WTC11 (cell line): ENCODE measurements around the gene EIF2S3. TPM values are rescaled to one million over a fixed set of nuclear protein-coding genes. Genes with fewer than 3 reads are reported as not detected.
A peak's percentile ranks its signal among the peaks of the same experiment; 100 is the strongest.

Experiments
- ATAC-seq: fragments of 200-7000 bp; cut with Tn5 transposase; 2 replicates; pipeline ENCODE4 v1.10.0; 2021; ENCODE audit warnings: mild to moderate bottlenecking, moderate library complexity
- CTCF ChIA-PET: fragments of 300-600 bp; sonication (Branson Sonifier 250); formaldehyde crosslinking; loops from one replicate; lab custom pipeline; 2021; ENCODE audit warnings: antibody characterized with exemption; lab: Charles Lee
- POLR2A ChIA-PET: fragments of 350-600 bp; sonication (Branson Sonifier 250); formaldehyde crosslinking; loops from one replicate; lab custom pipeline; 2021; ENCODE audit warnings: antibody characterized with exemption; lab: Charles Lee
- DNase-seq: peaks from one replicate; pipeline ENCODE4 v3.0.0; 2021; ENCODE audit warnings: low spot score
- H3K27ac Mint-ChIP-seq: 2 replicates; pipeline ENCODE4 v1.8.0; 2021; ENCODE audit warnings: mixed read lengths
- H3K27me3 Mint-ChIP-seq: 2 replicates; pipeline ENCODE4 v1.8.0; 2021; ENCODE audit warnings: low read depth, mild to moderate bottlenecking, moderate library complexity, mixed read lengths
- H3K36me3 Mint-ChIP-seq: 2 replicates; pipeline ENCODE4 v1.8.0; 2021; ENCODE audit warnings: mixed read lengths
- H3K4me1 Mint-ChIP-seq: 2 replicates; pipeline ENCODE4 v1.8.0; 2022; ENCODE audit warnings: mixed read lengths
- H3K4me3 Mint-ChIP-seq: 2 replicates; pipeline ENCODE4 v1.8.0; 2021; ENCODE audit warnings: mild to moderate bottlenecking, moderate library complexity, mixed read lengths
- H3K9me3 Mint-ChIP-seq: 2 replicates; pipeline ENCODE4 v1.8.0; 2021; ENCODE audit warnings: mixed read lengths
- E2F5 ChIP-seq: sonication (generic); formaldehyde crosslinking; IDR thresholded peaks from 2 replicates; pipeline ENCODE4 v1.8.1; 2022; ENCODE audit warnings: mild to moderate bottlenecking, moderate library complexity, missing genetic modification reagents
- FOXP4 ChIP-seq: sonication (generic); formaldehyde crosslinking; IDR thresholded peaks from 2 replicates; pipeline ENCODE4 v1.8.0; 2022; ENCODE audit warnings: mild to moderate bottlenecking, missing genetic modification reagents
- IRF2 ChIP-seq: sonication (generic); formaldehyde crosslinking; IDR thresholded peaks from 2 replicates; pipeline ENCODE4 v1.8.0; 2022; ENCODE audit warnings: low read depth, missing genetic modification reagents, borderline replicate concordance
- JAZF1 ChIP-seq: fragments of 250-450 bp; sonication (Bioruptor Pico); IDR thresholded peaks from 2 replicates; pipeline ENCODE4 v1.9.0; 2021; ENCODE audit warnings: moderate library complexity, mild to moderate bottlenecking, inconsistent platforms
- JUN ChIP-seq: sonication (generic); formaldehyde crosslinking; IDR thresholded peaks from 2 replicates; pipeline ENCODE4 v1.8.0; 2023; ENCODE audit warnings: mild to moderate bottlenecking, missing genetic modification reagents
- MYBL2 ChIP-seq: sonication (generic); formaldehyde crosslinking; IDR thresholded peaks from 2 replicates; pipeline ENCODE4 v1.8.1; 2023; ENCODE audit warnings: mild to moderate bottlenecking, moderate library complexity, missing genetic modification reagents
- SMAD4 ChIP-seq: sonication (generic); formaldehyde crosslinking; IDR thresholded peaks from 2 replicates; pipeline ENCODE4 v1.8.0; 2022; ENCODE audit warnings: mild to moderate bottlenecking, missing genetic modification reagents
- SP1 ChIP-seq: sonication (generic); formaldehyde crosslinking; conservative IDR thresholded peaks from 2 replicates; pipeline ENCODE4 v1.8.1; 2022; ENCODE audit warnings: missing genetic modification reagents
- TEAD1 ChIP-seq: sonication (generic); formaldehyde crosslinking; IDR thresholded peaks from 2 replicates; pipeline ENCODE4 v1.8.0; 2022; ENCODE audit warnings: mild to moderate bottlenecking, missing genetic modification reagents
- ZNF121 ChIP-seq: sonication (generic); formaldehyde crosslinking; IDR thresholded peaks from 2 replicates; pipeline ENCODE4 v1.8.0; 2023; ENCODE audit warnings: missing genetic modification reagents
- ZNF232 ChIP-seq: sonication (generic); formaldehyde crosslinking; IDR thresholded peaks from 2 replicates; pipeline ENCODE4 v1.8.0; 2022; ENCODE audit warnings: mild to moderate bottlenecking, missing genetic modification reagents
- ZNF317 ChIP-seq: sonication (generic); formaldehyde crosslinking; IDR thresholded peaks from 2 replicates; pipeline ENCODE4 v1.8.1; 2023; ENCODE audit warnings: low read depth, mild to moderate bottlenecking, moderate library complexity, missing genetic modification reagents, borderline replicate concordance
- ZNF396 ChIP-seq: fragments of 250-450 bp; sonication (Bioruptor Pico); IDR thresholded peaks from 2 replicates; pipeline ENCODE4 v1.8.0; 2021; ENCODE audit warnings: mild to moderate bottlenecking, moderate library complexity, borderline replicate concordance
- ZNF512 ChIP-seq: sonication (generic); formaldehyde crosslinking; IDR thresholded peaks from 2 replicates; pipeline ENCODE4 v1.8.1; 2022; ENCODE audit warnings: missing genetic modification reagents, borderline replicate concordance
- total RNA-seq: library from RNA; stranded (reverse); gene quantifications from 3 replicates; pipeline ENCODE4 v1.2.3, GENCODE V29; 2021
- TF ChIP-seq, protein P1 (sequence below): sonication (generic); formaldehyde crosslinking; IDR thresholded peaks from 2 replicates; pipeline ENCODE4 v1.8.1; 2022; ENCODE audit warnings: low read depth, missing genetic modification reagents, borderline replicate concordance
- TF ChIP-seq, protein P2 (sequence below): fragments of 250-450 bp; sonication (Bioruptor Pico); IDR thresholded peaks from 2 replicates; pipeline ENCODE4 v1.8.0; 2021; ENCODE audit warnings: mild to moderate bottlenecking
- TF ChIP-seq, protein P3 (sequence below): fragments of 250-450 bp; sonication (Bioruptor Pico); conservative IDR thresholded peaks from 2 replicates; pipeline ENCODE4 v1.9.0; 2021; ENCODE audit warnings: mild to moderate bottlenecking

The EIF2S3 gene
- total RNA-seq, 1 experiment from 2014 or later: 299 TPM

- POLR2A ChIA-PET: no interaction called here
These were observed 27.0 kb downstream of the EIF2S3 start for GRCh38 chrX:24081661-24082154.

GRCh38 chrX:24082447-24082846 is 27.7 kb downstream of the EIF2S3 start:
- Mint-ChIP-seq H3K4me1 (peaks cover 3% of the 10 kb centered on the region; the same call in 1 of the 2 replicates), H3K27ac (no peak overlapping the region), H3K27me3 (no peaks in the 10 kb centered on the region), H3K9me3 (no peaks in the 10 kb centered on the region), H3K36me3 (peaks cover 5% of the 10 kb centered on the region), H3K4me3 (no peak overlapping the region)
- ChIA-PET POLR2A (no interaction called here), CTCF (interaction anchor here (0.9 to 1.5 kb wide), 5 partner anchors 8 to 222 kb away, joined by 3 to 7 read pairs (median 6); no protein-coding TSS in a partner anchor)
- ATAC-seq: no peak
- DNase-seq: no peak
- TF ChIP-seq ZNF396 (CRISPR knock-in tag) (no peak), ZNF232 (no peak), E2F5 (CRISPR knock-in tag) (no peak), JAZF1 (CRISPR knock-in tag) (no peak), SP1 (CRISPR knock-in tag) (no peak)

More at GRCh38 chrX:24081661-24082154, 27.0 kb downstream of the EIF2S3 start:
- peak; percentile 84 for ATAC-seq
- Mint-ChIP-seq H3K27ac (no peak overlapping the region), H3K27me3 (no peaks in the 10 kb centered on the region), H3K9me3 (no peaks in the 10 kb centered on the region), H3K4me3 (no peak overlapping the region), H3K36me3 (peaks cover 10% of the 10 kb centered on the region), H3K4me1 (peaks cover 3% of the 10 kb centered on the region; the same call in 1 of the 2 replicates)
- CTCF ChIA-PET: interaction anchor here (0.6 to 1.5 kb wide), 8 partner anchors 9 to 288 kb away, joined by 3 to 7 read pairs (median 4); no protein-coding TSS in a partner anchor
- DNase-seq: peak; percentile 56
- no peak for TF ChIP-seq TEAD1 (CRISPR knock-in tag)
- TF ChIP-seq MYBL2 (CRISPR knock-in tag): no peak
- TF ChIP-seq IRF2 (CRISPR knock-in tag): no peak
- TF ChIP-seq, protein P1, sequence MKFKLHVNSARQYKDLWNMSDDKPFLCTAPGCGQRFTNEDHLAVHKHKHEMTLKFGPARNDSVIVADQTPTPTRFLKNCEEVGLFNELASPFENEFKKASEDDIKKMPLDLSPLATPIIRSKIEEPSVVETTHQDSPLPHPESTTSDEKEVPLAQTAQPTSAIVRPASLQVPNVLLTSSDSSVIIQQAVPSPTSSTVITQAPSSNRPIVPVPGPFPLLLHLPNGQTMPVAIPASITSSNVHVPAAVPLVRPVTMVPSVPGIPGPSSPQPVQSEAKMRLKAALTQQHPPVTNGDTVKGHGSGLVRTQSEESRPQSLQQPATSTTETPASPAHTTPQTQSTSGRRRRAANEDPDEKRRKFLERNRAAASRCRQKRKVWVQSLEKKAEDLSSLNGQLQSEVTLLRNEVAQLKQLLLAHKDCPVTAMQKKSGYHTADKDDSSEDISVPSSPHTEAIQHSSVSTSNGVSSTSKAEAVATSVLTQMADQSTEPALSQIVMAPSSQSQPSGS (CRISPR knock-in tag): no peak
- TF ChIP-seq, protein P2, sequence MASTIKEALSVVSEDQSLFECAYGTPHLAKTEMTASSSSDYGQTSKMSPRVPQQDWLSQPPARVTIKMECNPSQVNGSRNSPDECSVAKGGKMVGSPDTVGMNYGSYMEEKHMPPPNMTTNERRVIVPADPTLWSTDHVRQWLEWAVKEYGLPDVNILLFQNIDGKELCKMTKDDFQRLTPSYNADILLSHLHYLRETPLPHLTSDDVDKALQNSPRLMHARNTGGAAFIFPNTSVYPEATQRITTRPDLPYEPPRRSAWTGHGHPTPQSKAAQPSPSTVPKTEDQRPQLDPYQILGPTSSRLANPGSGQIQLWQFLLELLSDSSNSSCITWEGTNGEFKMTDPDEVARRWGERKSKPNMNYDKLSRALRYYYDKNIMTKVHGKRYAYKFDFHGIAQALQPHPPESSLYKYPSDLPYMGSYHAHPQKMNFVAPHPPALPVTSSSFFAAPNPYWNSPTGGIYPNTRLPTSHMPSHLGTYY (CRISPR knock-in tag): no peak
- no peak for TF ChIP-seq FOXP4 (CRISPR knock-in tag)
- no peak for TF ChIP-seq ZNF121 (CRISPR knock-in tag)
- TF ChIP-seq SMAD4: no peak
- TF ChIP-seq ZNF317 (CRISPR knock-in tag): no peak
- no peak for TF ChIP-seq JAZF1 (CRISPR knock-in tag)
- TF ChIP-seq ZNF232: no peak
- no peak for TF ChIP-seq JUN
- TF ChIP-seq, protein P3, sequence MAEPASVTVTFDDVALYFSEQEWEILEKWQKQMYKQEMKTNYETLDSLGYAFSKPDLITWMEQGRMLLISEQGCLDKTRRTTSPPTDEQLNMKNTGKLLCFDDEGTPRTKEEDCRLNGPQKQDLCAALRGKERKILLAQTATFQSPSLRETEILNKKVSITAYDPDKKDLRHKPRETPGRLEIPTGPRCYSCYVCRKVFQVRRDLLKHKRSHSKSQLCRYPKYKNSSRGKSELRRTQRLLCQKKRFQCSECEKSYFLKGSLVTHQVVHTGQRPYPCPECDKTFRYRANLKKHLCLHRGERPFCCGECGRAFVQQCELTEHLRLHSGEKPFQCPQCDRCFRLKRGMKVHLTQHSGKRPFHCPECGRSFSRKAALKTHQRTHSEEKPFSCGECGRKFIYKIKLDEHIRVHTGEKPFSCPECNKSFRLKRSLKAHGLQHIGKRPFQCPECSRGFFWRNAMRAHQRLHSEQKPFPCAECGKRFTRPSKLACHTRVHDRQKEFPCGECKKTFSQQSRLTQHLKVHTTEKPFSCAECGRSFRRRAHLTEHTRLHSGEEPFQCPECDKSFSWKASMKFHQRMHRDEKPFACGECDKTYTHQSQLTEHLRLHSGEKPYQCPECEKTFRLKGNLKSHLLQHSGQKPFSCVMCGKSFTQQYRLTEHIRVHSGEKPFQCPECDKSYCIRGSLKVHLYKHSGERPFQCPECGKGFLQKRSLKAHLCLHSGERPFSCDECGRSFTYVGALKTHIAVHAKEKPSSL (CRISPR knock-in tag): no peak
- TF ChIP-seq SP1 (CRISPR knock-in tag): no peak
- no peak for TF ChIP-seq ZNF512 (CRISPR knock-in tag)
